SK-N-SH treated with all-trans-retinoic acid at 6 μM for 48 hours (cell line): Measurements from ENCODE around the gene RPL36AL.

Experiments used
- ARNTL ChIP-seq: fragments of 450-650 bp; formaldehyde crosslinking; IDR thresholded peaks from 2 replicates; pipeline ENCODE4 v1.5.0; 2020; ENCODE audit warnings: low read depth, mild to moderate bottlenecking, moderate library complexity, borderline replicate concordance
- CSDC2 ChIP-seq: fragments of 250-450 bp; sonication (Bioruptor Pico); IDR thresholded peaks from 2 replicates; pipeline ENCODE4 v1.5.0; 2020; ENCODE audit warnings: mild to moderate bottlenecking, moderate library complexity
- ESRRG ChIP-seq: fragments of 250-450 bp; sonication (Bioruptor Pico); IDR thresholded peaks from 2 replicates; pipeline ENCODE4 v1.6.1; 2021; ENCODE audit warnings: mild to moderate bottlenecking
- GLIS3 ChIP-seq: fragments of 250-450 bp; sonication (Bioruptor Pico); IDR thresholded peaks from 2 replicates; pipeline ENCODE4 v1.5.0; 2020; ENCODE audit warnings: mild to moderate bottlenecking, moderate library complexity
- PPARA ChIP-seq: fragments of 250-450 bp; sonication (Bioruptor Pico); IDR thresholded peaks from 2 replicates; pipeline ENCODE4 v1.5.0; 2020; ENCODE audit warnings: mild to moderate bottlenecking, borderline replicate concordance
- RARB ChIP-seq: fragments of 250-450 bp; sonication (Bioruptor Pico); IDR thresholded peaks from 2 replicates; pipeline ENCODE4 v1.8.0; 2021; ENCODE audit warnings: mild to moderate bottlenecking, moderate library complexity
- ZC3H10 ChIP-seq: fragments of 250-450 bp; sonication (Bioruptor Pico); IDR thresholded peaks from 2 replicates; pipeline ENCODE4 v1.5.1; 2021; ENCODE audit warnings: mild to moderate bottlenecking, moderate library complexity
- ZNF70 ChIP-seq: fragments of 450-650 bp; formaldehyde crosslinking; IDR thresholded peaks from 2 replicates; pipeline ENCODE4 v1.5.0; 2020; ENCODE audit warnings: mild to moderate bottlenecking, moderate library complexity
- ZNF8 ChIP-seq: fragments of 450-650 bp; formaldehyde crosslinking; IDR thresholded peaks from 2 replicates; pipeline ENCODE4 v1.5.0; 2020; ENCODE audit warnings: mild to moderate bottlenecking, moderate library complexity
- TF ChIP-seq, protein P1 (sequence below): fragments of 250-450 bp; sonication (Bioruptor Pico); IDR thresholded peaks from 2 replicates; pipeline ENCODE4 v1.8.0; 2020; ENCODE audit warnings: mild to moderate bottlenecking, moderate library complexity, borderline replicate concordance
- TF ChIP-seq, protein P2 (sequence below): fragments of 250-450 bp; sonication (Bioruptor Pico); IDR thresholded peaks from 2 replicates; pipeline ENCODE4 v1.8.0; 2021; ENCODE audit warnings: low read depth, mild to moderate bottlenecking, moderate library complexity, borderline replicate concordance
- TF ChIP-seq, protein P3 (sequence below): fragments of 250-450 bp; sonication (Bioruptor Pico); IDR thresholded peaks from 2 replicates; pipeline ENCODE4 v1.5.1; 2020; ENCODE audit warnings: low read depth, mild to moderate bottlenecking, moderate library complexity

DNA sequence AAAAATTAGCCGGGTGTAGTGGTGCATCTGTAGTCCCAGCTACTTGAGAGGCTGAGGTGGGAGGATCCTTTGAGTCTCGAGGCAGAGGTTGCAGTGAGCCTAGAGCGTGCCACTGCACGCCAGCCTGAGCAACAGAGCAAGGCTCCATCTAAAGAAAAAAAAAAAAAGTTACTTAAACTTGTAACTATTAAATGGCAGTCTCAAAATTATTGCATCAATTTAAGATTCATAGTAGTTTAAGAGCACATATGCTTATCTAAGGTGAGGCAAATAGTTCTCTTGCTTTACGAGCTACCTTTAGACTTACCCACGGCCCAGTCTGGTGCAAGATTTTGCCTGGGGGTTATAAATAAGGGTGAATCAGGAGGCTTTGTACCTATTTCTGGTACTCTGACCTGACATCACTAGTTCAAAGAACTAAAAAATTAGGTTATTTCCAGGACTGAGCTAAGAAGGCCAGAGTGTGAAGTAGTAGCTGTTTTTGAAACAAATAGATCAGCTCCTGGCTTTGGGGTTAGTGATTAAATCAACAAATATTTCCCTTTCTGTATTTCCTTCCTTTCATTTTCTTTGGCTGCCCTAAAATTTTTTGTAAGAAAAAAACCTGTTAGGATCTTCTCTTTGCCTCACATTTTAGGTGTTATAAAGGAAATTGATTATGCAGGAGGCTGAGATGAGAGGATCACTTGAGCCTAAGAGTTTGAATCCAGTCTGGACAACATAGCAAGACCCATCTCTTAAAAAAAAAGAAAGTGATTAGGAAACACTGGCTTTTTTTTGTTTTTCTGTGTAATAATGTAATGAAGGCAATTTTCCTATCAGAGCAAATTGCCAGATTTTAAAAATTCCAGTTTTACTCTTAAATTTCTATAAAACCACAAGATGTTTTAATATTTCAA, 3.8 kb upstream of the RPL36AL start:
- TF ChIP-seq, protein P1, sequence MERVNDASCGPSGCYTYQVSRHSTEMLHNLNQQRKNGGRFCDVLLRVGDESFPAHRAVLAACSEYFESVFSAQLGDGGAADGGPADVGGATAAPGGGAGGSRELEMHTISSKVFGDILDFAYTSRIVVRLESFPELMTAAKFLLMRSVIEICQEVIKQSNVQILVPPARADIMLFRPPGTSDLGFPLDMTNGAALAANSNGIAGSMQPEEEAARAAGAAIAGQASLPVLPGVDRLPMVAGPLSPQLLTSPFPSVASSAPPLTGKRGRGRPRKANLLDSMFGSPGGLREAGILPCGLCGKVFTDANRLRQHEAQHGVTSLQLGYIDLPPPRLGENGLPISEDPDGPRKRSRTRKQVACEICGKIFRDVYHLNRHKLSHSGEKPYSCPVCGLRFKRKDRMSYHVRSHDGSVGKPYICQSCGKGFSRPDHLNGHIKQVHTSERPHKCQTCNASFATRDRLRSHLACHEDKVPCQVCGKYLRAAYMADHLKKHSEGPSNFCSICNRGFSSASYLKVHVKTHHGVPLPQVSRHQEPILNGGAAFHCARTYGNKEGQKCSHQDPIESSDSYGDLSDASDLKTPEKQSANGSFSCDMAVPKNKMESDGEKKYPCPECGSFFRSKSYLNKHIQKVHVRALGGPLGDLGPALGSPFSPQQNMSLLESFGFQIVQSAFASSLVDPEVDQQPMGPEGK (CRISPR knock-in tag) = no peak
- TF ChIP-seq RARB (no peak), PPARA (no peak), GLIS3 (CRISPR knock-in tag) (no peak), ESRRG (CRISPR knock-in tag) (no peak), ZC3H10 (CRISPR knock-in tag) (no peak), CSDC2 (CRISPR knock-in tag) (no peak), ZNF70 (no peak), ARNTL (CRISPR knock-in tag) (no peak), ZNF8 (no peak)
- TF ChIP-seq, protein P2, sequence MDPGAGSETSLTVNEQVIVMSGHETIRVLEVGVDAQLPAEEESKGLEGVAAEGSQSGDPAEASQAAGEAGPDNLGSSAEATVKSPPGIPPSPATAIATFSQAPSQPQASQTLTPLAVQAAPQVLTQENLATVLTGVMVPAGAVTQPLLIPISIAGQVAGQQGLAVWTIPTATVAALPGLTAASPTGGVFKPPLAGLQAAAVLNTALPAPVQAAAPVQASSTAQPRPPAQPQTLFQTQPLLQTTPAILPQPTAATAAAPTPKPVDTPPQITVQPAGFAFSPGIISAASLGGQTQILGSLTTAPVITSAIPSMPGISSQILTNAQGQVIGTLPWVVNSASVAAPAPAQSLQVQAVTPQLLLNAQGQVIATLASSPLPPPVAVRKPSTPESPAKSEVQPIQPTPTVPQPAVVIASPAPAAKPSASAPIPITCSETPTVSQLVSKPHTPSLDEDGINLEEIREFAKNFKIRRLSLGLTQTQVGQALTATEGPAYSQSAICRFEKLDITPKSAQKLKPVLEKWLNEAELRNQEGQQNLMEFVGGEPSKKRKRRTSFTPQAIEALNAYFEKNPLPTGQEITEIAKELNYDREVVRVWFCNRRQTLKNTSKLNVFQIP = no peak
- TF ChIP-seq, protein P3, sequence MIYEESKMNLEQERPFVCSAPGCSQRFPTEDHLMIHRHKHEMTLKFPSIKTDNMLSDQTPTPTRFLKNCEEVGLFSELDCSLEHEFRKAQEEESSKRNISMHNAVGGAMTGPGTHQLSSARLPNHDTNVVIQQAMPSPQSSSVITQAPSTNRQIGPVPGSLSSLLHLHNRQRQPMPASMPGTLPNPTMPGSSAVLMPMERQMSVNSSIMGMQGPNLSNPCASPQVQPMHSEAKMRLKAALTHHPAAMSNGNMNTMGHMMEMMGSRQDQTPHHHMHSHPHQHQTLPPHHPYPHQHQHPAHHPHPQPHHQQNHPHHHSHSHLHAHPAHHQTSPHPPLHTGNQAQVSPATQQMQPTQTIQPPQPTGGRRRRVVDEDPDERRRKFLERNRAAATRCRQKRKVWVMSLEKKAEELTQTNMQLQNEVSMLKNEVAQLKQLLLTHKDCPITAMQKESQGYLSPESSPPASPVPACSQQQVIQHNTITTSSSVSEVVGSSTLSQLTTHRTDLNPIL (CRISPR knock-in tag) = no peak
